ENCODE data around the gene MINDY4. TPM values are rescaled to one million over a fixed set of nuclear protein-coding genes. Genes with fewer than 3 reads are reported as not detected.
A peak's percentile ranks its signal among the peaks of the same experiment; 100 is the strongest.

The MINDY4 gene
- polyA plus RNA-seq, 3 donors, result 0.15 to 0.17 TPM; not detected in 1

DNA sequence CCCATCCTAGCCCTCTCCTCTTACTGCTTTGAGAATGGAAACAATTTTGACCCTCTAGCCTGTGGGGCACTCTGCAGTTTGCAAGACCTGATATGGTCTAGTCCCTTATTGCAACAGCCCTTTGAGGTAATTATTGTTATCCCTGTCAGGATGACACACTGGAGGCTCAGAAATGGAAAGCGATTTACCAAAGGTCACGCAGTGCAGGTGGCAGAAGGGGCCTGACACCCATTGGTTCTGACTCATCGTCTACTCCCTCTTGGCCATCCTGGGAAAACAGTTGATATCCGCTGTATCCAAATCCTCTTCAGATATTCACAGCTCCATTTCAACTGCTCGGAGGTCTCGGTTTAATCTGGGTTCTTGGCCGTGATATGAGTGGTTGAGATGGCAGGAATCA is 95.7 kb downstream of the MINDY4 start:
- H3K36me3 ChIP-seq (replicated peaks in 1 of 2; ENCODE audit: control insufficient read depth in 1 of 2, insufficient read depth in 2 of 2, low read length in 2 of 2), result no peaks in the 10 kb centered on the region

GRCh38 chr7:30867483-30867882 is 96.3 kb downstream of the MINDY4 start:
- peaks cover 0 to 3% (median 0%) of the 10 kb centered on the region in 7 donors for H3K9me3 Mint-ChIP-seq
- Histone ChIP-seq H3K4me1 (ENCODE audit: control insufficient read depth in 1 of 2, insufficient read depth in 2 of 2, low read length in 2 of 2) (no peaks in the 10 kb centered on the region), H3K4me2 (replicated peaks; ENCODE audit: extremely low read depth, low read length, poor library complexity, severe bottlenecking) (no peak overlapping the region), H3K36me3 (replicated peaks in 1 of 2; ENCODE audit: control insufficient read depth in 1 of 2, insufficient read depth in 2 of 2, low read length in 2 of 2) (no peaks in the 10 kb centered on the region), H3K27ac (ENCODE audit: low read depth in 1 of 2, low read length in 2 of 2) (no peak overlapping the region), H3K79me2 (ENCODE audit: insufficient read depth, low read length) (no peaks in the 10 kb centered on the region), H3K27me3 (ENCODE audit: control insufficient read depth in 2 of 2, insufficient read depth in 2 of 2, low read length in 2 of 2) (no peaks in the 10 kb centered on the region), H3K4me3 (replicated peaks in 1 of 3; ENCODE audit: low read depth in 2 of 3, low read length in 3 of 3) (no peak overlapping the region), H3K9ac (ENCODE audit: insufficient read depth, low read length, poor library complexity, severe bottlenecking) (no peak overlapping the region), H4K20me1 (ENCODE audit: insufficient read depth, low read length) (no peaks in the 10 kb centered on the region), H3K9me3 (replicated peaks in 1 of 2; ENCODE audit: control insufficient read depth in 1 of 2, insufficient read depth in 1 of 2, low read length in 2 of 2) (no peaks in the 10 kb centered on the region), H2AFZ (ENCODE audit: insufficient read depth, low read depth, low read length, poor library complexity, severe bottlenecking) (no peak overlapping the region)
- no peak overlapping the region for H3K27ac Mint-ChIP-seq
- no CpG with 5 or more reads among the region's 1 CpG for WGBS (ENCODE audit: insufficient coverage)
- DNase-seq, result no peak
- no peaks in the 10 kb centered on the region for H3K4me1 Mint-ChIP-seq
- no peak overlapping the region for H3K4me3 Mint-ChIP-seq
- intact Hi-C loops (cut with micrococcal nuclease), result no loop called here
- no peak for TF ChIP-seq CTCF (IDR thresholded peaks at IDR 0.05)
- H3K36me3 Mint-ChIP-seq, result no peaks in the 10 kb centered on the region
- H3K27me3 Mint-ChIP-seq (ENCODE audit: low read depth in 3 of 3), result peaks cover 0 to 2% (median 0%) of the 10 kb centered on the region in 3 donors

More for the DNA sequence above, 95.7 kb downstream of the MINDY4 start:
- intact Hi-C loops (cut with micrococcal nuclease), result no loop called here
- TF ChIP-seq CTCF (IDR thresholded peaks at IDR 0.05), result no peak
- Mint-ChIP-seq H3K27ac (peak overlapping the region in 1 of 7 donors; percentile 60), H3K36me3 (no peaks in the 10 kb centered on the region), H3K27me3 (ENCODE audit: low read depth in 3 of 3) (peaks cover 0 to 2% (median 0%) of the 10 kb centered on the region in 3 donors), H3K9me3 (peaks cover 0 to 3% (median 0%) of the 10 kb centered on the region in 7 donors), H3K4me1 (no peaks in the 10 kb centered on the region), H3K4me3 (no peak overlapping the region)
- no peak overlapping the region for H3K4me3 ChIP-seq (replicated peaks in 1 of 3; ENCODE audit: low read depth in 2 of 3, low read length in 3 of 3)
- no peaks in the 10 kb centered on the region for H4K20me1 ChIP-seq (ENCODE audit: insufficient read depth, low read length)
- no peaks in the 10 kb centered on the region for H3K4me1 ChIP-seq (ENCODE audit: control insufficient read depth in 1 of 2, insufficient read depth in 2 of 2, low read length in 2 of 2)
- H3K79me2 ChIP-seq (ENCODE audit: insufficient read depth, low read length), result no peaks in the 10 kb centered on the region
- no peak overlapping the region for H3K27ac ChIP-seq (ENCODE audit: low read depth in 1 of 2, low read length in 2 of 2)
- no peak overlapping the region for H3K9ac ChIP-seq (ENCODE audit: insufficient read depth, low read length, poor library complexity, severe bottlenecking)
- no peak overlapping the region for H3K4me2 ChIP-seq (replicated peaks; ENCODE audit: extremely low read depth, low read length, poor library complexity, severe bottlenecking)
- 96% methylated on average over 4 of the region's 7 CpGs for WGBS (ENCODE audit: insufficient coverage)
- DNase-seq, result no peak
- H2AFZ ChIP-seq (ENCODE audit: insufficient read depth, low read depth, low read length, poor library complexity, severe bottlenecking), result no peak overlapping the region
- no peaks in the 10 kb centered on the region for H3K27me3 ChIP-seq (ENCODE audit: control insufficient read depth in 2 of 2, insufficient read depth in 2 of 2, low read length in 2 of 2)
- H3K9me3 ChIP-seq (replicated peaks in 1 of 2; ENCODE audit: control insufficient read depth in 1 of 2, insufficient read depth in 1 of 2, low read length in 2 of 2), result no peaks in the 10 kb centered on the region
